NCI-H2227 treated with DMSO at 0.1 percent for 48 hours (cell line): Measurements from ENCODE around the gene SCAANT1.
A peak's percentile ranks its signal among the peaks of the same experiment; 100 is the strongest.

Experiments used
- DNase-seq: peaks from one replicate; lab custom pipeline; 2025; lab: John Stamatoyannopoulos, UW

Gene SCAANT1

DNA sequence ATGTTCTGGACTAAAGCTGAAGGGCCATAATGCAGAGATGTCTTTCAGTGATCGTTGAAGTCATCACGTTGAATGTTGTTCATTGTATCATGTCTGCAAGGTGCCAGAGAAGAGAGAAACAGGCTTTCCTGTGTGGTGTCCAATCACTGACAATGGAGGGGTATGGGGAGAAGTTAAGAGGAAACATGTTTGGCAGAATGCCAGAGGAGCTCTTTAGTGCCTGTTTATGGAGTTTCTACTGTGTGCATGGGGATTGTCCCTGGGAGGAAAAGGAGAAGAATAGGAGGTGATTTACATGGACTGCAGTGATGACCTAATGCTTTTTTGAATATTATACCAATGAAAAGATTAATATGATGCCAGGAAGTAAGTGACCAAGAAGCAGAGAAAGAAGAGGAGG, 11.7 kb downstream of the SCAANT1 start:
- DNase-seq: peak; percentile 32

DNA sequence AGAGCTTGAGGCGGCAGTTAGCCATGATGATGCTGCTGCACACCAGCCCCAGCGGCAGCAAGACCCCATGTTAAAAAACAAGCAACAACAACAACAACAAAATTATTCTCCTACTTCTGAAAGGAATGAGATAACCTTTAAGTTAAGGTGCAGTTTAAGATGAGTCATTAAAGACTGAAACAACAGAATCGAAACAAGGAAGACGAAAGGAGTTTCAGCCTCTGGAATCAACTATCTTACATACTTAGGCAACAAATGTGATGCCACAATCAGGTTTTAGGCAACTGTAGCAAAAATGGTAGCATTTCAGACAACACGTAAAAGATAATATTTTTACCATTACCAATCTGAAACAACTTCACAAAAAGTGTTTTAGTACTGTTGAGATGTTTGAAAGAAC, 12.2 kb downstream of the SCAANT1 start:
- DNase-seq: no peak

DNA sequence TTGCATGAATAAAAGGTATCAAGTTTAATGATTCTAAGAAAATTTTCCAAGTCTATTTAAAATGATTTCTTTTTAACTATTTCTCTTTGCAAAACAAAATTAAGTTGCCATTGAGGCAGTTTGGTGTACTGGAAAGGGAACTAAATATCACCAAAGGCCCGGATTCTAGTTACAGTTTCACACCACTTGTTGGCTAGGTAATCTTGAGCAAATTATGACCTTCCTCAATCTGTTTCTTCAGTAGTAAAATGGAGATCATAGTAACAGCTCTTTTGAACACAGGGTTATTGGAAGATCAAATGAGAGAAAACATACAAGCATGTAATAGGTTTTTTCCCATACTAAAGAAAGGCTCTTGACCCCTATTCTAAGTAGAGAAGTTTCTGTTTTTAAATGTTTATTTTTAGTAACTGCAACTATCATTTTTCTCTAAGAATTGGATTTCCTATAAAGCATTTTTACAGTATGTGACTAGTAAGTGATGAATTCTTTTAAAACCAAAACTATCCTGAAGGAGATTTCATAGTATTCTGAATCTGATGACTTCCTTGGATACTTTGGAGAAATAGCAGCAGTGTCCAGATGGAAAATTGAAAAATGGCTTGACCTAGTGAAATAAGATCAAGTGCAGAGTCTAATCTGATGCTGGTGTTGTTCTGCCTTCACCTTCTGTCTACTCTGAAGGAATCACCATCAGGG, 15.7 kb downstream of the SCAANT1 start:
- DNase-seq: no peak

DNA sequence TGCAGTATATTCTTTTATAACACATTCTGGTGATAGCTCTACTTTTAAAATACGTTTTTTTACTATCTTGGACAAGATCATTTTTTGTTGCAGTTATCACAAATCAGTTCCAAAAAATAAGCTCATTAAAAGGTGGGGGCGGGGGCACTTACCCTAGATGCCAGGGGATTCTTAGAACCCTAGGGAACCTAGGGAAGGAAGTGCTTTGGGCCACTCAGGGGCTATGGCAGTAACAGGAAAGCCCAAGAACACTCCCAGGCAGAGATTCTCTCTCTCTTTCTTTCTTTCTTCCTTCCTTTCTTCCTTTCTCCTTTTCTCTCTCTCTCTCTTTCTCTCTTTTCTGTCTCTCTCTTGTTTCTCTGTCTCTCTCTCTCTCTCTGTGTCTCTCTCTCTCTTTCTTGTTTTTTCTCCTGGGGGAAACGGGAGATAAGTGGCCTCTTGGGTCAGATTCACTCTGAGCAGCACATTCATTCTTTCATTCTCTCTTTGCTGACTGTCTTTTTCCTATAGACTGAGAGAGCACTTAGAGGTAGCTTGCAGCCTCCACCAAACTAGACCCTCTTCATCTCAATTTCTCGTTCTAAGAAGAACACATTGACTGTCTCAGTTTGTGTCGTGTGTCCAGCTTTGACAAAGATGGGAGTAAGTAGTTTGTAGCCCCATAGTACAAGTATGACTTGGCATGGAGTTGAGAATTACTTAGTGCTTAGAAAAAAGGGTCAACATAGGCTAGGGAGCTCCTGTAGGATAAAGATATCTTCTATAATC, 16.6 kb downstream of the SCAANT1 start:
- no peak for DNase-seq

DNA sequence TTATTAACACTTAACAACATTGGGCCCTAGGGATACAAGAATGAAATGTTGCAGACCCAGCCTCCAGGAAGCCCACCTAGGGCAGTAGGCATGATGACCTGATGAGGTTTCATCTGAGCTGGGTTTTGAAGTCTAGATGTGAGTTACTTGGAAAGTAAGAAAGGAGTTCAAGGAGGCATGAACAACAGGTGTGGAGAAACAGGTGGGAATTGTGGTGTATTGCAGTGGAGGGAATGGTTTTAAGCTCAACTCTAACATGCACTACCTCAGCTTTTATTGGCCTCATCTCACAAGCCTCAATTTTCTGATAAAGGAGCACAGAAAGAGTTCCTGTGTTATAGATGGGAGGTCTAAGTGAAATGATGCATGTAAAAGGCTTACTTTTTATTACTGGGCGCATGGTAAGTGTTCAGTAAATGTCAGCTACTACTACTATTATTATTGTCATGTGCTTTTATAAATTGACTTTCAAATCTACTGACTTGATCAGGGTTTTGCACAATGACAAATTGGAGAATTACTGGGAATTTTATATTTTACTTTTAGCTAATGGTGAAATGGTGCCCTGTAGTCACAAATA, 19.3 kb downstream of the SCAANT1 start:
- no peak for DNase-seq

DNA sequence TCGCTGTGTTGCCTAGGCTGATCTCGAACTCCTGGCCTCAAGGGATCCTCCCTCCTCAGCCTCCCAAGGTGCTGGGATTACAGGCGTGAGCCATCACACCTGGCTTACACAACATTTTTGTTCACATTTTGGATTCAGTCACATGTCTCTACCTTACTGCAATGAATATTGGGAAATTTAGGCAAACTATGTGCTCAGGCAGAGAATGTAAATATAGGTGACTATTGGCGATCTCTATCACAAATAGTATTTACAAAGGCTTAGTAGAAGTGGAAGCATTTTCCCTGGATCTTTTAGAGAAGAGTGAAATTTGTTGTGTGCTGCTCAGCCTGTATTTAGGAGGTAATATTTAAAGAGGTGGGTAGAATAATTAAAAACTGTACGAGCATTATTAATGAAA, 20.7 kb downstream of the SCAANT1 start:
- DNase-seq: no peak

DNA sequence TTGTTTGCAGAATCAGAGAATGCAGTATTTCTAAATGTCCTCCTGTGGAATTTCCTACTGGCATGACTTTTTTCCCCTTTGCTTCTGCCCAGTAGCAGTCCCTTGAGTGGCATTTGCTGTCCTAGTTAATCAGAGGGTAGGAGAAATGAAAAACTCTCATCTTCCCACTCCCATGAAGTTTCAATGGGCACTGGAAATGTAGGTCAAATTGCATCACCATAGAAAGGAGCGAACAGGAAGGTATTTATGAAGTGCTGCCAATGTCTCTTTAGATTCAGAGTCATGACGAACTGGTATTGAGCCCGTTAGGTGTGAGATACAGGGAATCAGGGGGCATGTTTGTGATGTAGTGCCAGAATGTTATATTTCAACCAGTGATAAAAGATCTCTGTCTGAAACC, 25.3 kb downstream of the SCAANT1 start:
- DNase-seq: no peak

DNA sequence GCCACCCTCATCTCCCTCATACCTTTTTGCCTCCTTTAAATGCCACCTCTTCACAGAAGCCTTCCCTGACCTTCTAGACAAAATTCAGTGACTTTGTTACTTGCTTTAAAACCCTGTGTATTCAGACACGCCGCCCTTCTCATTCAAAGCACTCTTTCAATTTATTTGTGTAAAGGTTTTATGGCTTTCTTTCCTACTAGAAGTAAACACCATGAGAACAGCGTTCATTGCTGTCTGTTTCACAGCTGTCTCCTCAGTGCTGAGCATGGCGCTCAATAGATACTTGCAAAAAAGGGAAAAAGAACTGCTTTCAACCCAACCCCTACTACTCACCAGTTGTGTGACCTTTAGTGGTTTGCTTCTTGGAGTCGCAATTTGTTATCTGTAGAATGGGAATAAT, 31.5 kb downstream of the SCAANT1 start:
- DNase-seq: no peak

DNA sequence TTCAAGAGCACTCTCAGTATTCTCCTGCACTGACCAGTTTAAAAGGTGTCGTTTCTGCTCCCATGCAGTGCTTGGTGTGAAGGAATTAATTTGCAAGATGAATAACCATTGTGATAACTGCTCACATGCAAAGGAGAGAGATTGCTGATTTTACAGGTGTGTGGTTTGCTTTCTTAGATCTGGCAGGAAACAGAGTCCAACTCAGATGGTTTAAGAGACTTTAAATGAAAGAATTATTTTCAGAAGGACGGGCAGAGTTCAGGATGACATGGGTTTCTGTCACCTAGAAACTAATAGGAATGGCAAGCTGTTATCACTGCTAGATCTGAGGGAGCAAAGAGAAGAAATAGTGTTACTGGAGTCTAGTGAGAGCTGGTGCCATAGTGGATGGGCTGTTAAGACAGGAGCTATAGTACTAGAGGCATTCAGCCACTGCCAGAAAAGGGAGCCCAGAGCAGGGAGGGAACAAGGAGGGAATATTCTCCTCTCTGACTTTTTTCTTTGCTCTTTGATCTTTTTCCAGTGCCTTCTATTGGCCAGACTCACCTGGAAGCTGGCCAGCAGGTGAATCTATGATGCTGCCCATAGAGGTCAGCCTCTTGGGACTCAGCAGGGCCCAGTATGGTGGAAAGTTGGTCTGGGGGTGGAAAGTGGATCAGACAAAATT, 33.7 kb downstream of the SCAANT1 start:
- DNase-seq: no peak

DNA sequence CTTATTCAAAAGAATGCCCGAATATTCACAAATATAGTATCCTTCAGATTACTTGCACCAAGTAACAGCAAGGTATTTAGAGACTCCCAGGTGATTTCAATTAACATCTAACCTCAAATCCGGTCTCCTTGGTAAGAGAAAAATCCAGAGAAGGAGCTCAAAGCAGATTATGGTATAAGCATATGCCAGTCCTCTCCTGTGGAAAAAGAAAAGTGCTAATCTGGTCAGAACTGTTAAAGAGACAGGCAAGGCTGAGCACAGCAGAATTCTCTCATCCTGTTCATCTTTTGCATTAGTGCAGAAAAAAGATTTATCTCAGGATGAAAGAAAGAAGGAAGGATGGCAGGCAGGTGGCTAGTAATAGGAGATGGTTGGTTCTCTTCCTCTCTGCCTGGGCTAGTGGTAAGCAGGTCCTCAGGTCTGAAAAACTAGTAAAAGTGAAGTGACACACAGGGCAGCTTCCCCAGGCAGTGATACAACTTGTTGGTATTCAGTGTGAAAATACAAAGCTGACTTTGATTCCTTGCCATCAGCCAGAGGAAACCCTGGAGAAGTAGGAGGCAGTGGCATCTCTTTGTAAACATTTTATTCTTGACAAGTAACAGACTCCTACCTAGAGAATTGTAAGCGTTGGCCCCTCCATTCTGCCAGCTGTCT, 34.3 kb downstream of the SCAANT1 start:
- DNase-seq: no peak

DNA sequence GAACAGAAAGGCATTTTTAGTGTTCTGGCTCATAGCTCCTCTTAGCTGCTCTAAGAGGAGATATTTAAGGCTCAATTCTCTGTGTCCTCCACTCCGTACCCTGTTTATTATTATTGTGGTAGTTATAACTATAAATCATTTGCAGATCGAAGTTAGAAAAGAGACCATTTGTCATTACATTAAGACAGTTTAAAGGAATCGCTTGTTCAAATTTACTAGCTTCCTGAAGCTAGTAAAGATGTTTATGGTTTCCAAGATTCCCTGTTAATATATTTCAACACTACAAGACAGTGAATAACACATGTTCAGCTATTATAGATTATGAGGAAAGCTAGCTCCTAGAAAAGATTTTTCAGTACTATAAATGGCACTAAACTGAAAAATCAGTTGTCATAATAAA, 35.9 kb downstream of the SCAANT1 start:
- DNase-seq: no peak

DNA sequence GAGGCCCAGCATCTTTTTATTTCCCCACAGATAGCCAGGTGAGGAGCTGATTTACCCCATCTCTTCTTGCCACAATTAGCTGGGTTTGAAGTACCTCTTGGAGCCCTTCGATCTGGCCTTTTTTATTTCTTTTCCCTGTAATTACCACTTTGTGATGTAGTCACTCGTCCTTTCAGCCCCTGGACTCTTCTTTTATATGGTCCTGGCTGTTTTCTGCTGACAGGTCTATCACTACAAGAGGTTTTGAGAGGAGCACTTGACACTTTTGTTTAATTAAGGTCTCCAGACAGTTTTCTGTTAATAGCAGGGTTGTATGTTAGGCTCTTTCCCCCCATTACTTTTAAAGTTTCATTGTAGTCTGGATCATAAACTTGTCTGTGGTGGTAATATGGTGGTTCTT, 36.7 kb downstream of the SCAANT1 start:
- DNase-seq: peak; percentile 85

DNA sequence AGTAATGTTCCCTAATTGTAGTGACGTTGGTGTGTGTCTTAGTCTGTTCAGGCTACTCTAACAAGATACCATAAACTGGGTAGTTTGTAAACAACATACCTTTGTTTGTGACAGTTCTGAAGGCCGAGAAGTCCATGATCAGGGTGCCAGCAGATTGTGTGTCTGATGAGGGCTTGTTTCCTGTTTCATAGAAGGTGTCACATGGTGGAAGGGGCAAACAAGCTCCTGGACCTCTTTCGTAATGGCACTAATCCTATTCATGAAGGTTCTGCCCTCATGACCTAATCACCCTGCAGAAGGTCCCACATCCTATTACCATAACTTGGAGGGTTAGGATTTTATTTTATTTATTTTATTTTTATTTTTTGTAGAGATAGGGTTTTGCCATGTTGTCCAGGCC, 37.4 kb downstream of the SCAANT1 start:
- no peak for DNase-seq

DNA sequence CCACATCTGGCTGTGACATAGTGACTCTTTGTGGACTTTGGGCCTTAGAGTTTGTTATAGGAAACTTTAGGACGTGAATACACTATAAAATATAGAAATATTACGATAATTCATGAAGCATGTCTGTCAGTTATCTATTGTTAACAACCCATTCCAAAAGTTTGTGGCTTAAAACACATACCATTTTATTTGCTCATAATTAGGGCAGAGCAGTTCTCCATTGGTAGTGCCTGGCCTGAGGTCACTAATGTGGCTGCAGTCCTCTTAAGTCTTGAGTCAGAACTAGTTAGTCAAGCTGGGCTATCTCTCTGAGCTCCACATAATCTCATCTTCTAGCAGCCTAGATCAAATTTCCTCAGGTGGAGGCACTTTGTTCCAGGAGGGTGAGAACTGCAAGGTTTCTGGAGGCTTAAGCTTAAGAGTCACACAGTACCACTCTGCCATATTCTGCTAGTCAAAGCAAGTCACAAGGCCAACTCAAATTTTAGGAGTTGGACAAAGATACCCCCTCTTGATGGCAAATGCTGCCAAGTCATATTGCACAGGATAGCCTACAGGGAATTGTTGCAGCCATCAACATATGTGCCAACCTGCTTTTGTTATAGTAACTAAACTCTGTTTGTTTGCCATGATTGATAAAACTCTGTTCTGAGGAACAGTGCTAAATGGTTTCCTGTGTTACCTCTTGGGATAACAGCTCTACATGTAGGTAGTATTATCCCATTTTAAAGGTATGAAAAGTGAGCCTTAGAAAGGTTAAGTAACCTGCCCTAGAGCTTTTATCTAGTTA, 39.9 kb downstream of the SCAANT1 start:
- no peak for DNase-seq

DNA sequence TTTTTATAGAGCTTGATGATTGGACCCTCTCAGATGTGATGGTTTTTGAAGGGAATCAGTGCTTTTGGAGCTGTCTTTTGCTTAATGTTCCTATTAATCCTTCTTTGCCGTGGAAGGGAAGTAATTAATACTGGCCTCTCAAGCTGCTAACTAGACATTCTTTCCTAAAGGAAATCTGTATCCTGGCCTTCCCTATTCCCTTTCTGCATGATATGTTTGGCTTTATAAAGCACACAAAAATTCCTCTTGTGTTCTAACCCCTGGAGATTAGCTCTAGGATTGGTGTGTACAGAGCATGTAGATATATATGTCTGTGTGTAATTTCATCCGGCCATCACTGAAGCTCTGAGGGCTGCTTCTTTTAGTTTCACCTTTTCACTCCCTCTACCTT, 41.6 kb downstream of the SCAANT1 start:
- no peak for DNase-seq

DNA sequence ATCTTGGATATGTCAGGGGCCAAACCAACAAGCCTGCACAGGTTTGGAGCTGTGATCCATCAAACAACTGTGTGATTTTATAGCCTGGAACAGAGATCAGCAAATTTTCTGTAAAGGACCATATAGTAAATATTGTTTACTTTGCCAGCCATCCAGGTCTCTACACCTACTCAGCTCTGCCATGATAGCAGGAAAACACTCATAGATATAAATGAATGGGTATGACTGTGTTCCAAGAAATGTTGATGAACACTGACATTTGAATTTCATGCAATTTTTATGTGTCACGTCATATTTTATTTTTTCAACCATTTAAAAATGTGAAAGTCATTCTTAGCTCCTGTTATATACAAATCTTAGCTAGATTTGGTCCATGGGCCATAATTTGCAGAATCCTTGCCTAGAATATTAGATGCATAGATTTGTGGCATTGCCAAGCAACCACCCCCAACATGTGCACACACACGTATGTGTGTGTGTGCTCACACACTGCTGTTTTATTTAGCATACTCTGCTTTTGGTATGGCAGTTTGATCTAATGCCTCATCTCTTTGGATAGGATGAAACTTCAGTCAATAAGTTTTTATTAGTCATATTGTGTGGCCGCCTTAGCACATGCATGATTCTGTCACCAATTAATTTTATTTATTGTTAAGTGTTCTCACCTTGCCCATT, 42.1 kb downstream of the SCAANT1 start:
- DNase-seq: no peak

DNA sequence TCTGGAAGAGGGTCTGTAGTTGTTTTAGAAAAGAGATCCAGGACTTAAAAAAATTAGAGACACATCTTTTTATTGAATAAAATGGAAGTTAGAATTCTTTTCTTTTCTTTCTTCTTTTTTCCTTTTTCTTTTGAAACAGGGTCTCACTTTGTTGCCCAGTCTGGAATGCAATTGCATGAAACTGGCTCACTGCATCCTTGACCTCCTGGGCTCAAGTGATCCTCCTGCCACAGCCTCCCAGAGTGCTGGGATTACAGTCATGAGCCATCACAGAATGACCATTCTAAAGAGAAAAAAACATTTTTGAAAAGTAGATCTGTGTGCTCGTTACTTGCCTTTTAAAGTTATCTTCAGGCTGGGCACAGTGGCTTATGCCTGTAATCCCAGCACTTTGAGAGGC, 45.0 kb downstream of the SCAANT1 start:
- no peak for DNase-seq

DNA sequence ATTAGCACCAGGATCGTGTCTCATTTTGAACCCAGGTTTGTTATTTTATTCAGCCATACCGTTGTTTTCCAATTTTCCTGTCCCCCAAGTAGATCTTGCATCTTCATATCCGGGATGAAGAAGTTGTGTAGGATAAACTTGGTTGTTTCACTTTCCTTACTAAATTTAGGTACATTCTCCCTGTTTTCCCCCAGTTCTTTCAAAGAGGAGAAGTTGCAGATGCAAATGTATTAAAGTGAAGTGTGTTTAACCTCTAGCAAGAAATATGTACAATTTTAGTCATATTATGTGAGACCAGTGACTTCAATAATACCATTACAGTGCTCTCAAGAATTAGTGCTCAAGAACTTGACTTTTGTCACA, 47.2 kb downstream of the SCAANT1 start:
- no peak for DNase-seq

DNA sequence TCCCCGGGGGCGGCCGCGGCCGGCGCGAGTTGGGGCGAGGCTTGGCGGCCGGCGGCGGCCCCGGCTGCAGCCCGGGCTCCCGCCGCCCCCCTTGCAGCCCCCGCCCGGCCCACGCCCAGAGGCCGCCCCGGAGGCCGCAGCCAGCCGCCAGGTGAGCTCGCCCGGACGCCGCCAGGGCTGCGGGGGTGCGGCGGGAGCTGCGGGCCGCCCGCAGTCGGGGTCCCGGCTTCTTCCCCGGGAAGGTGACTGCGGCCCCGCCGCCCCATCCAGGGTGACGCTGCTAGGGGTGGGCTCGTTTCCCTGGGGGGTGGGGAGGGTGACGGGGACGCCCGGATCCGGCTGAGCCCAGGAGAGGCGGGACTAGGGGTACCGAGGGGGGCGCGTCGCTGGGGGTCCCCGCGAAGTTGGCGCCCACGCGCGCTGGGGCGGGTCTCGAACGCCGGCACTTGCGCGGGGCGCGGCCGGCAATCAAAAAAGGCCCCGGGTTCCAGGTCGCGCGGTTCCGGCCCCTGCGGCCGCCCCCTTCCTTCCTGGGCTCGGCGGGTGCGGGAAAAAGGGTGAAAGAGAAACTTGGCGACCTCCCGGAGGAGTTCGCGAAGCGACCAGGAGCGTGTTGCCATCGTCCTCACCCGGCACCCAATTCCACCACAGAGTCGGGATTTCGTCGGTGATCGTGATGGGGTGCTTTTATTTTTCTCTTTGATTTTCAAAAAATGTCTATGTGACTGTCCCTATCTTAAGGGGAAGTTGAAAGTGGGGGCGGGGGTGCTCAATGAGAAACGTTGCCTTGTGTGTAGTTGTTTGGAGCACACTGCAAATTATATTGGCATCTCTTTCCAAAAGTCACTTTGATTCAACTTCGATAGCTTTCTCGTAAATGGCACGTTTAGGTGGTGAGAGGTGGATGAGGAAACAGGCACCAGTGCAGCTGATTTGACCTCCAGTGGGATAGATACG, 47.9 kb downstream of the SCAANT1 start:
- DNase-seq: no peak
